Gastrocnemius medialis (tissue), 4 donors: ENCODE data around the gene CIDEB. TPM values are rescaled to one million over a fixed set of nuclear protein-coding genes. Genes with fewer than 3 reads are reported as not detected.
"Not testable (repeated sequence)": the region's sequence is repeated elsewhere in the genome, so short reads cannot be mapped to it uniquely, and the experiment has no call there.

ENCODE experiments used
- ATAC-seq, 2 donors: fragments of 150-250 bp; one replicate each; pipeline ENCODE4 v1.9.1; 2016
- DNase-seq, 2 donors: peaks; one replicate each; pipeline ENCODE4 v3.0.0-alpha.2; 2019
- H3K27ac ChIP-seq, 4 donors: fragments of 200-600 bp; sonication (generic); 1 replicate in 1 of 4; 2 replicates in 3 of 4; pipeline ENCODE4 v1.5.1; 2016 to 2018; ENCODE audit warnings: mild to moderate bottlenecking in 2 of 4, moderate library complexity in 1 of 4
- H3K27me3 ChIP-seq, 3 donors: fragments of 200-600 bp; sonication (generic) in 2 of 3; 1 replicate in 1 of 3; 2 replicates in 2 of 3; pipeline versions ENCODE4 v1.5.1 to v1.6.0; 2016 to 2019; ENCODE audit warnings: mild to moderate bottlenecking in 1 of 3, moderate library complexity in 1 of 3
- H3K36me3 ChIP-seq, 2 donors: fragments of 200-600 bp; sonication (generic) in 1 of 2; one replicate each; pipeline ENCODE4 v1.5.1; 2017 to 2018
- H3K4me1 ChIP-seq, 2 donors: fragments of 200-600 bp; sonication (generic) in 1 of 2; one replicate each; pipeline ENCODE4 v1.5.1; 2016 to 2017; ENCODE audit warnings: mild to moderate bottlenecking in 2 of 2
- H3K4me3 ChIP-seq, 4 donors: fragments of 200-600 bp; sonication (generic) in 3 of 4; 1 replicate in 1 of 4; 2 replicates in 3 of 4; pipeline ENCODE4 v1.5.1; 2016 to 2019; ENCODE audit warnings: mild to moderate bottlenecking in 2 of 4
- H3K9me3 ChIP-seq, 3 donors: fragments of 200-600 bp; sonication (generic) in 2 of 3; 1 replicate in 1 of 3; 2 replicates in 2 of 3; pipeline ENCODE4 v1.5.1; 2016 to 2019
- POLR2A ChIP-seq, 2 donors: fragments of 450-650 bp; IDR thresholded peaks; one replicate each; pipeline ENCODE4 v1.6.1; 2017; ENCODE audit warnings: antibody characterized with exemption in 2 of 2, mild to moderate bottlenecking in 2 of 2, moderate library complexity in 2 of 2
- in situ Hi-C, 4 donors: fragments of 200-750 bp; cut with MboI; loops; one replicate each; pipeline versions ENCODE4 v1.15.0 to v1.8.0; 2017; ENCODE audit warnings: low sequenced_read_pairs in 4 of 4
- intact Hi-C: fragments of 100-400 bp; cut with DNase I; formaldehyde crosslinking; loops from one replicate; pipeline ENCODE4 v1.15.1; 2023; ENCODE audit warnings: low total_unique reads
- total RNA-seq, 4 donors: library from RNA; depleted of rRNA; stranded (reverse); fragments of >200 nt; gene quantifications; one replicate each; pipeline versions ENCODE4 v1.1.0 to v1.2.3, GENCODE V29; 2016
- TF ChIP-seq, protein P1 (sequence below), 5 experiments: fragments of 450-650 bp in 3 of 5; fragments of 200-600 bp in 2 of 5; sonication (generic) in 2 of 5; IDR thresholded peaks in 4 of 5; conservative IDR thresholded peaks in 1 of 5; 1 replicate in 4 of 5; 2 replicates in 1 of 5; pipeline ENCODE4 v1.5.1; 2016 to 2019; ENCODE audit warnings: antibody characterized with exemption in 5 of 5, mild to moderate bottlenecking in 3 of 5, moderate library complexity in 3 of 5

The CIDEB gene
- total RNA-seq, 4 donors from 2014 or later, result 0.39 to 1.5 (median 0.88) TPM

DNA sequence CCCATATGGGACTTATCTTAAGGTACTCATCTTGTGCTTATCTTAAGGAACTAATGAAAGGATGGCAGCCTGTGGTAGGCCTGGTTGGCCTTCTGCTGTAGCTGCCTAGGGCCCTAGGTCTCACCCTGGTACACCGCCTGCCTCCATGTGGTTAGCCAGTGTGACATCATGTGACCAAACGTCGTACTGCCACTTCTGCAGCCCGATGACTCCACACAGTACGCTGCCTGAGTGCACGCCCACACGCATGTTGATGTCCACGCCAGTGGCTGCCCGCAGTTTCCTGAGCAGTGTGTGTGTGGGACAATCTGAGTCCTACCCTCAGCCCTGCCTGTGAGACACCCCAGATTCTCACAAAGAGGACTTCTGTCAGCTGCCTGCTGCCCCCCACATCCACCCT is 22.0 kb upstream of the CIDEB start:
- intact Hi-C loops (no loop called here), in situ Hi-C loops (loop anchor here (5.0 to 10.0 kb wide), 3 partner anchors 103 to 108 kb away; no protein-coding TSS in a partner anchor)
- H3K4me3 ChIP-seq, result no peak overlapping the region
- DNase-seq (peak in 1 of 2 donors; percentile 49), ATAC-seq (no peak)
- H3K36me3 ChIP-seq, result no peaks in the 10 kb centered on the region
- H3K27ac ChIP-seq, result no peak overlapping the region
- H3K9me3 ChIP-seq, result no peaks in the 10 kb centered on the region
- peaks cover 9 to 25% of the 10 kb centered on the region in 2 donors for H3K4me1 ChIP-seq
- no peak for TF ChIP-seq POLR2A (IDR thresholded peaks at IDR 0.05)
- TF ChIP-seq, protein P1, sequence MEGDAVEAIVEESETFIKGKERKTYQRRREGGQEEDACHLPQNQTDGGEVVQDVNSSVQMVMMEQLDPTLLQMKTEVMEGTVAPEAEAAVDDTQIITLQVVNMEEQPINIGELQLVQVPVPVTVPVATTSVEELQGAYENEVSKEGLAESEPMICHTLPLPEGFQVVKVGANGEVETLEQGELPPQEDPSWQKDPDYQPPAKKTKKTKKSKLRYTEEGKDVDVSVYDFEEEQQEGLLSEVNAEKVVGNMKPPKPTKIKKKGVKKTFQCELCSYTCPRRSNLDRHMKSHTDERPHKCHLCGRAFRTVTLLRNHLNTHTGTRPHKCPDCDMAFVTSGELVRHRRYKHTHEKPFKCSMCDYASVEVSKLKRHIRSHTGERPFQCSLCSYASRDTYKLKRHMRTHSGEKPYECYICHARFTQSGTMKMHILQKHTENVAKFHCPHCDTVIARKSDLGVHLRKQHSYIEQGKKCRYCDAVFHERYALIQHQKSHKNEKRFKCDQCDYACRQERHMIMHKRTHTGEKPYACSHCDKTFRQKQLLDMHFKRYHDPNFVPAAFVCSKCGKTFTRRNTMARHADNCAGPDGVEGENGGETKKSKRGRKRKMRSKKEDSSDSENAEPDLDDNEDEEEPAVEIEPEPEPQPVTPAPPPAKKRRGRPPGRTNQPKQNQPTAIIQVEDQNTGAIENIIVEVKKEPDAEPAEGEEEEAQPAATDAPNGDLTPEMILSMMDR (IDR thresholded peaks at IDR 0.05 in 4 of 5, conservative IDR thresholded peaks at IDR 0.05 in 1 of 5), result no peak
- peaks cover 16 to 23% (median 22%) of the 10 kb centered on the region in 3 donors for H3K27me3 ChIP-seq

DNA sequence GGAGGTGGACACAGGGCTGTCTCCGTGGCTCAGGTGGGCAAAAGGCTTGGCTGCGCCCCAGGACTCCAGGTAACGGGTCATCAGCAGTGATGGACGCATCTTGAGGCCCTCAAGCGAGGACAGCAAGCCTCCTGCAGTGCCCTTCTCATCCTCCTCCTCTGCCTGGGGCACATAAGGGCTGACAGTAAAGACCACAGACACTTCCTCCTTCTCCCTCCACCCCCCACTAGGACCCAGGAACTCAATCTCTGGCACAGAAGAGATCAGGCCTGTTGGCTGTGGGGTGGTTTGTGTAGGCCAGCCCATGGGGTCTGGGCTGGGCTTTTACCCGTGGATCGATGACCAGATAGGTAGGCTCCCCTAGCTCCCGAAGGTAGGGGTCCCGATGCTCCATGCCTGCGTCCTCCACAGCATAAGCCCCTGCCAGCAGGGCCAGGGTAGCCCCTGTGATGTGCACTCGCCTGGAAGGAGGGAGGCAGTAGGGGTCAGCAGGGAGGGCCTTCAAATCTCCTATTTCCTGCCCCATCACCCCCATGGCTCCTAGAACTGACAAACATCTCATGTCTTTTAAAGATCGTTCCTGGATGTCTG is 21.4 kb upstream of the CIDEB start:
- no peak for TF ChIP-seq POLR2A (IDR thresholded peaks at IDR 0.05)
- TF ChIP-seq, protein P1 (IDR thresholded peaks at IDR 0.05 in 4 of 5, conservative IDR thresholded peaks at IDR 0.05 in 1 of 5), result no peak
- in situ Hi-C loops, result no loop called here
- intact Hi-C loops, result no loop called here
- H3K4me3 ChIP-seq, result no peak overlapping the region
- H3K36me3 ChIP-seq, result no peaks in the 10 kb centered on the region
- no peak overlapping the region for H3K27ac ChIP-seq
- peaks cover 10 to 17% (median 17%) of the 10 kb centered on the region in 3 donors for H3K27me3 ChIP-seq
- no peak for DNase-seq
- peaks cover 9 to 20% of the 10 kb centered on the region in 2 donors for H3K4me1 ChIP-seq
- H3K9me3 ChIP-seq, result no peaks in the 10 kb centered on the region
- ATAC-seq, result no peak

DNA sequence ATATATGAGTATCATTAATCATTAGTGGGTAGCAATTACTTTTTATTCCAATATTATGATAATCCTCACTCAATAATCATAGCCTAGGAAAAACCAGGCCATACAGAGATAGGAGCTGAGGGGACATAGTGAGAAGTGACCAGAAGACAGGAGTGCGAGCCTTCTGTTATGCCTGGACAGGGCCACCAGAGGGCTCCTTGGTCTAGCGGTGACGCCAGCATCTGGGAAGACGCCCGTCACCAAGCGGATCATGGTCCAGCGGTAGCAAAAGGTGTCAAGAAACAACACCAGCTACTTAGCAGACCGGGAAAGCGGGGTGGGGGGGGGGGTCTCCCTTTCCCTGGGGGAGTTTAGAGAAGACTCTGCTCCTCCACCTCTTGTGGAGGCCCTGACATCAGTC is 20.1 kb upstream of the CIDEB start:
- H3K27ac ChIP-seq, H3K9me3 ChIP-seq, intact Hi-C loops, H3K4me3 ChIP-seq, H3K36me3 ChIP-seq, H3K27me3 ChIP-seq, ATAC-seq, in situ Hi-C loops: not testable (repeated sequence)
- TF ChIP-seq, protein P1 (IDR thresholded peaks at IDR 0.05 in 4 of 5, conservative IDR thresholded peaks at IDR 0.05 in 1 of 5), result peak; percentile 25 to 65 (median 57)
- H3K4me1 ChIP-seq, result peaks cover 9 to 10% of the 10 kb centered on the region in 2 donors
- DNase-seq, result peak in 1 of 2 donors; percentile 46

DNA sequence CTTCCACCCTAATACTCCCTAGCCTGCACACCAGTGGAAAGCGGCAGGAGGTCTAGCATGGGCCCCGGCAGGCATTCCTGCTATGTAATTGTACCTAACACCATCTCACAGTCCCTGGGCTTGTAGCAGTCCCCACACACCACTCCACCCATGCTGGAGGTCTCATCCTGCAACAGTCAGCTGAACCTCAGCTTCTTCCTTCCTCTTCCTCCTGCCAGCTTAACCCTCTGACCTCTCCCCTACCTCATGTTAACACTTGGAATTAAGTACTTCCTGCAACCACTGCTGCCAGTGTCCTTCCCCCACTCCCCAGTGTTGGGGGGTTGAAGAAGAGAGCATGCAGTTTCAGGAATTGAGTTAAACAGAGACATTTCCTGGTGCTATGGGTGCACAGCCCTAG is 19.5 kb upstream of the CIDEB start:
- Histone ChIP-seq H3K27ac (no peak overlapping the region), H3K4me3 (no peak overlapping the region), H3K4me1 (peaks cover 3 to 4% of the 10 kb centered on the region in 2 donors), H3K36me3 (no peaks in the 10 kb centered on the region), H3K9me3 (no peaks in the 10 kb centered on the region), H3K27me3 (peaks cover under 1 to 1% (median under 1%) of the 10 kb centered on the region in 3 donors)
- no peak for ATAC-seq
- in situ Hi-C loops (no loop called here), intact Hi-C loops (no loop called here)
- TF ChIP-seq POLR2A (IDR thresholded peaks at IDR 0.05), result no peak
- TF ChIP-seq, protein P1 (IDR thresholded peaks at IDR 0.05 in 4 of 5, conservative IDR thresholded peaks at IDR 0.05 in 1 of 5), result no peak
- DNase-seq, result no peak

DNA sequence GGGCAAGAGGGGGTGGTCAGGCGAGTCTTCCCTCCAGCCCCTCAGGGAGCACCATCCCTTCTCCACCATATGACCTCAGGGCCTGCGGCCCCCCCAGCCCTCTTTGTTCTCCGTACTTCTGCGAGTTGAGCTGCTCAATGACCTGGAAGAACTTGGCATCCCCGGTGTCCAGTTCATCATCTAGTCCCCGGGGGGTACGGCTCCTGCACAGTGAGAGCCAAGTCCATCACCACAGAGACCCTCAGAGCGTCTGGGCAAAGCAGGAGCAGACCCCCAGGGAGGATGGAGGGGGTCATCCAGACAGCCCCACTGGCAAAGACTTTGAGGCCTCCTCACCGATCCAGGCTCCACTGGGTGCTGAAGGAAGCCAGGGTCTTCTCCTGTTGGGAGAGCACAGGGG is 18.2 kb upstream of the CIDEB start:
- Histone ChIP-seq H3K36me3 (no peaks in the 10 kb centered on the region), H3K27ac (no peak overlapping the region), H3K4me3 (no peak overlapping the region), H3K9me3 (no peaks in the 10 kb centered on the region), H3K27me3 (no peaks in the 10 kb centered on the region), H3K4me1 (no peaks in the 10 kb centered on the region)
- intact Hi-C loops (no loop called here), in situ Hi-C loops (no loop called here)
- ATAC-seq, result no peak
- TF ChIP-seq, protein P1 (IDR thresholded peaks at IDR 0.05 in 4 of 5, conservative IDR thresholded peaks at IDR 0.05 in 1 of 5), result no peak
- TF ChIP-seq POLR2A (IDR thresholded peaks at IDR 0.05), result no peak
- no peak for DNase-seq
